NCI-H2196 (cell line): ENCODE results near the gene KCNJ1.
A peak's percentile ranks its signal among the peaks of the same experiment; 100 is the strongest.

Experiments
- DNase-seq: peaks from one replicate; lab custom pipeline; 2025; ENCODE audit not compliant: unreplicated experiment; lab: John Stamatoyannopoulos, UW

Gene KCNJ1

GRCh38 chr11:128825050-128825784 lies 41.9 kb downstream of the KCNJ1 start:
- no peak for DNase-seq

- no peak for DNase-seq
Measured at GRCh38 chr11:128824191-128825049, 42.7 kb downstream of the KCNJ1 start.

GRCh38 chr11:128823753-128824152 lies 43.3 kb downstream of the KCNJ1 start:
- DNase-seq, result no peak

GRCh38 chr11:128822130-128822529 lies 45.0 kb downstream of the KCNJ1 start:
- DNase-seq, result no peak

GRCh38 chr11:128821556-128821955 lies 45.5 kb downstream of the KCNJ1 start:
- DNase-seq, result no peak

- no peak for DNase-seq
Measured at GRCh38 chr11:128819198-128819597, 47.9 kb downstream of the KCNJ1 start.

GRCh38 chr11:128814856-128815705 lies 52.0 kb downstream of the KCNJ1 start:
- DNase-seq, result no peak

- no peak for DNase-seq
Measured at GRCh38 chr11:128813729-128814128, 53.4 kb downstream of the KCNJ1 start.

- DNase-seq, result no peak
Measured at GRCh38 chr11:128810784-128811514, 56.1 kb downstream of the KCNJ1 start.

- no peak for DNase-seq
Measured at GRCh38 chr11:128809128-128809527, 58.0 kb downstream of the KCNJ1 start.

GRCh38 chr11:128807909-128808308 lies 59.2 kb downstream of the KCNJ1 start:
- DNase-seq, result no peak

- DNase-seq, result no peak
Measured at GRCh38 chr11:128806506-128807261, 60.4 kb downstream of the KCNJ1 start.

- no peak for DNase-seq
Measured at GRCh38 chr11:128804481-128804880, 62.6 kb downstream of the KCNJ1 start.

GRCh38 chr11:128803449-128804245 lies 63.4 kb downstream of the KCNJ1 start:
- DNase-seq, result no peak

- no peak for DNase-seq
Measured at GRCh38 chr11:128803011-128803410, 64.1 kb downstream of the KCNJ1 start.

GRCh38 chr11:128802358-128802981 lies 64.6 kb downstream of the KCNJ1 start:
- DNase-seq, result peak; percentile 3

- DNase-seq, result no peak
Measured at GRCh38 chr11:128800871-128801417, 66.2 kb downstream of the KCNJ1 start.

- DNase-seq, result no peak
Measured at GRCh38 chr11:128796270-128796669, 70.8 kb downstream of the KCNJ1 start.
